PC-9 (cell line): Measurements from ENCODE around the gene SPSB2. TPM values are rescaled to one million over a fixed set of nuclear protein-coding genes. Genes with fewer than 3 reads are reported as not detected.
"Not testable (repeated sequence)": the region's sequence is repeated elsewhere in the genome, so short reads cannot be mapped to it uniquely, and the experiment has no call there.

Experiments used
- BruUV-seq: library from RNA; stranded (reverse); fragments of 400-500 nt; replicated peaks from 2 replicates; lab custom pipeline; 2021; lab: Mats Ljungman, UMichigan
- CTCF ChIA-PET: fragments of 300-600 bp; sonication (Branson Sonifier 250); formaldehyde crosslinking; loops from one replicate; lab custom pipeline; 2022; ENCODE audit warnings: antibody characterized with exemption; lab: Charles Lee
- POLR2A ChIA-PET: fragments of 300-600 bp; sonication (Branson Sonifier 250); formaldehyde crosslinking; loops from one replicate; lab custom pipeline; 2022; ENCODE audit warnings: antibody characterized with exemption; ENCODE audit not compliant: unreplicated experiment; lab: Charles Lee
- DNase-seq, 2 experiments: peaks; one replicate each; pipeline versions ENCODE4 v3.0.0 to v3.0.0-alpha.2; 2015 to 2022; ENCODE audit warnings: mixed read lengths in 1 of 2
- H2AFZ ChIP-seq: fragments of 200-600 bp; sonication (generic); 2 replicates; pipeline ENCODE4 v1.8.1; 2017; ENCODE audit warnings: antibody characterized with exemption
- H3F3A ChIP-seq: fragments of 200-600 bp; sonication (generic); 2 replicates; pipeline ENCODE4 v1.8.1; 2017; ENCODE audit warnings: antibody characterized with exemption, mild to moderate bottlenecking, low read depth; ENCODE audit not compliant: insufficient read depth
- H3K27ac ChIP-seq: fragments of 200-600 bp; sonication (generic); 2 replicates; pipeline ENCODE4 v1.6.1; 2016; ENCODE audit warnings: mixed run types
- H3K27me3 ChIP-seq: fragments of 200-600 bp; sonication (generic); 2 replicates; pipeline ENCODE4 v1.6.1; 2016; ENCODE audit warnings: low read depth, mixed run types; ENCODE audit not compliant: insufficient read depth
- H3K36me3 ChIP-seq: fragments of 200-600 bp; sonication (generic); 2 replicates; pipeline ENCODE4 v1.6.1; 2016; ENCODE audit warnings: low read depth, mixed run types
- H3K4me1 ChIP-seq: fragments of 200-600 bp; sonication (generic); replicated peaks from 2 replicates; pipeline ENCODE4 v1.6.1; 2016; ENCODE audit warnings: mixed run types; ENCODE audit not compliant: insufficient read depth
- H3K4me2 ChIP-seq: fragments of 200-600 bp; sonication (generic); 2 replicates; pipeline ENCODE4 v1.6.1; 2017; ENCODE audit warnings: mixed run types
- H3K4me3 ChIP-seq: fragments of 200-600 bp; sonication (generic); 2 replicates; pipeline ENCODE4 v1.6.1; 2016; ENCODE audit warnings: mixed run types
- H3K79me2 ChIP-seq: fragments of 200-600 bp; sonication (generic); 2 replicates; pipeline ENCODE4 v1.6.1; 2017; ENCODE audit warnings: low read depth, mixed run types
- H3K9me2 ChIP-seq: fragments of 200-600 bp; sonication (generic); 2 replicates; pipeline ENCODE4 v1.8.1; 2017; ENCODE audit warnings: mild to moderate bottlenecking; ENCODE audit not compliant: insufficient read depth
- H3K9me3 ChIP-seq: fragments of 200-600 bp; sonication (generic); 2 replicates; pipeline ENCODE4 v1.8.1; 2016; ENCODE audit warnings: low read depth; ENCODE audit not compliant: insufficient read depth
- H4K20me1 ChIP-seq: fragments of 200-600 bp; sonication (generic); 2 replicates; pipeline ENCODE4 v1.8.1; 2017; ENCODE audit not compliant: insufficient read depth
- EZH2 ChIP-seq: fragments of 200-600 bp; sonication (generic); IDR thresholded peaks from 2 replicates; pipeline ENCODE4 v1.8.0; 2017; ENCODE audit warnings: antibody characterized with exemption, low read depth
- intact Hi-C: fragments of 100-400 bp; cut with micrococcal nuclease; formaldehyde crosslinking; loops from one replicate; pipeline ENCODE4 v1.10.0; 2022; ENCODE audit not compliant: unreplicated experiment
- total RNA-seq: library from RNA; stranded (reverse); gene quantifications from 2 replicates; pipeline ENCODE4 v1.2.3, GENCODE V29; 2021
- TF ChIP-seq, protein P1 (sequence below): fragments of 200-600 bp; sonication (generic); conservative IDR thresholded peaks from 2 replicates; pipeline ENCODE4 v1.6.1; 2017; ENCODE audit warnings: mixed run types, antibody characterized with exemption, mild to moderate bottlenecking, moderate library complexity

Gene SPSB2
- total RNA-seq, 1 experiment from 2014 or later = 28.9 TPM

DNA sequence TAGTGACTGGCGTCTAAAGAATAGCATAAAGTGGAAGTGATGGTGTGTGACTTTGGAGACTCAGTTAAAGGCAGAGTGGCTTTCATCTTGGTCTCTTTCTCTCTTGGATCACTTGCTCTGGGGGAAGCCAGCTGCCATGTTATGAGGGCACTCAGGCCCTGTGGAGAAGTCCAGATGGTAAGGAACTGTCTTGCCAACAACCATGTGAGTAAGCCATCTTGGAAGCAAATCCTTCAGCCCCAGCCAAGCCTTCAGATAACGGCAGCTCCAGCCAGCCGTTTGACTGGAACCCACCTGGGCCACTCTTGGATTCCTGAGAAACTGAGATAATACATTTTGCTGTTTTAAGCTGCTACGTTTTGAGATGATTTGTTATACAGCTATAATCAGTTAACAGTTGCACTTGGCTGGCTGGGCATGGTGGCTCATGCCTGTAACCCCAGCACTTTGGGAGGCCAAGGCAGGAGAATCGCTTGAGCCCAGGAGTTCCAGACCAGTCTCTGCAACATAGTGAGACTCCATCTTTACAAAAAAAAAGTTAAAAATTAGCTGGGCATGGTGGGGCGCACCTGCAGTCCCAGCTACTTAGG, 23.8 kb upstream of the SPSB2 start:
- POLR2A ChIA-PET = interaction anchor here (0.6 kb wide), 1 partner anchor 127 kb away, joined by 3 read pairs; no protein-coding TSS in a partner anchor

DNA sequence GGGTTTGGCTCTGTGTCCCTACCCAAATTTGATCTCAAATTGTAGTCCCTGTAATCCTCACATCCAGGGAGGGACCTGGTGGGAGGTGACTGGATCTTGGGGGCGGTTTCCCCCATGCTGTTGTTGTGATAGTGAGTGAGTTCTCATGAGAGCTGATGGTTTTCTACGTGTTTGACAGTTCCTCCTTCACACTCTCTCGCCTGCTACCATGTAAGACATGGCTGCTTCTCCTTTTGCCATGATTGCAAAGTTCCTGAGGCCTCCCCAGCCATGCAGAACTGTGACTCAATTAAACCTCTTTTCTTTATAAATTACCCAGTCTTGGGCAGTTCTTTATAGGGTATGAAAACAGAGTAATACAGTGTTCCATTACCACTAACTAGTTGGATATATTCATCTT, 21.2 kb upstream of the SPSB2 start:
- ChIA-PET POLR2A (no interaction called here), CTCF (interaction anchor here (0.6 kb wide), 1 partner anchor 33 kb away, joined by 9 read pairs; no protein-coding TSS in a partner anchor)
- H3K4me1 ChIP-seq = peaks cover 21% of the 10 kb centered on the region

More for the DNA sequence above, 23.8 kb upstream of the SPSB2 start:
- no peak for TF ChIP-seq EZH2
- TF ChIP-seq, protein P1, sequence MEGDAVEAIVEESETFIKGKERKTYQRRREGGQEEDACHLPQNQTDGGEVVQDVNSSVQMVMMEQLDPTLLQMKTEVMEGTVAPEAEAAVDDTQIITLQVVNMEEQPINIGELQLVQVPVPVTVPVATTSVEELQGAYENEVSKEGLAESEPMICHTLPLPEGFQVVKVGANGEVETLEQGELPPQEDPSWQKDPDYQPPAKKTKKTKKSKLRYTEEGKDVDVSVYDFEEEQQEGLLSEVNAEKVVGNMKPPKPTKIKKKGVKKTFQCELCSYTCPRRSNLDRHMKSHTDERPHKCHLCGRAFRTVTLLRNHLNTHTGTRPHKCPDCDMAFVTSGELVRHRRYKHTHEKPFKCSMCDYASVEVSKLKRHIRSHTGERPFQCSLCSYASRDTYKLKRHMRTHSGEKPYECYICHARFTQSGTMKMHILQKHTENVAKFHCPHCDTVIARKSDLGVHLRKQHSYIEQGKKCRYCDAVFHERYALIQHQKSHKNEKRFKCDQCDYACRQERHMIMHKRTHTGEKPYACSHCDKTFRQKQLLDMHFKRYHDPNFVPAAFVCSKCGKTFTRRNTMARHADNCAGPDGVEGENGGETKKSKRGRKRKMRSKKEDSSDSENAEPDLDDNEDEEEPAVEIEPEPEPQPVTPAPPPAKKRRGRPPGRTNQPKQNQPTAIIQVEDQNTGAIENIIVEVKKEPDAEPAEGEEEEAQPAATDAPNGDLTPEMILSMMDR = no peak
- Histone ChIP-seq H3K4me3 (no peak overlapping the region), H3K4me1 (peaks cover 7% of the 10 kb centered on the region; the same call in 1 of the 2 replicates), H3K9me3 (no peaks in the 10 kb centered on the region), H3F3A (peaks cover 12% of the 10 kb centered on the region; the same call in 1 of the 2 replicates), H3K27me3 (no peaks in the 10 kb centered on the region), H3K9me2 (no peaks in the 10 kb centered on the region), H3K79me2 (no peaks in the 10 kb centered on the region), H3K4me2 (no peak overlapping the region), H3K36me3 (no peaks in the 10 kb centered on the region), H4K20me1 (no peaks in the 10 kb centered on the region), H2AFZ (no peak overlapping the region), H3K27ac (no peak overlapping the region)
- no TSS peak for BruUV-seq
- intact Hi-C loops = no loop called here
- CTCF ChIA-PET = interaction anchor here (0.5 kb wide), 1 partner anchor 14 kb away, joined by 3 read pairs; no protein-coding TSS in a partner anchor
- DNase-seq = no peak

DNA sequence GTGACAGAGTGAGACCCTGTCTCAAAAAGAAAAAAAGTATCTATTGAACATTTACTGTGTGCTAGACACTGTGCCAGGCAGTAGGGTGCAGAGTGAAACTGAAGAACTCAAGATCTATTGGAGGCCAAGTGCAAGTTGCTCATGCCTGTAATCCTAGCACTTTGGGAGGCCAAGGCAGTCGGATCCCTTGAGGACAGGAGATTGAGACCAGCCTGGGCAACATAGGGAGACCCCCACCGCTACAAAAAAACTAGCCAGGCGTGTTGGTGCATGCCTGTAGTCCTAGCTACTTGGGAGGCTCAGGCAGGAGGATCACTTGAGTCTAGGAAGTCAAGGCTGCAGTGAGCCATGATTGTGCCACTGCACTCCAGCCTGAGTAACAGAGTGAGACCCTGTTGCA, 19.6 kb upstream of the SPSB2 start:
- POLR2A ChIA-PET = interaction anchor here (0.6 kb wide), 1 partner anchor 136 kb away, joined by 22 read pairs; no protein-coding TSS in a partner anchor
- H3K36me3 ChIP-seq, intact Hi-C loops, BruUV-seq, H3K4me2 ChIP-seq, H3K27me3 ChIP-seq, H4K20me1 ChIP-seq, H3K9me3 ChIP-seq, H3K27ac ChIP-seq, H3K79me2 ChIP-seq, H3K4me3 ChIP-seq, H2AFZ ChIP-seq, H3K9me2 ChIP-seq, DNase-seq: not testable (repeated sequence)
- Histone ChIP-seq H3F3A (peaks cover 12% of the 10 kb centered on the region; the same call in 1 of the 2 replicates), H3K4me1 (peaks cover 21% of the 10 kb centered on the region)
- CTCF ChIA-PET = interaction anchor here (0.7 to 2.0 kb wide), 3 partner anchors 20 to 68 kb away, joined by 3 to 13 read pairs (median 12); partner anchors contain the start of gene SPSB2

More for the DNA sequence above, 21.2 kb upstream of the SPSB2 start:
- Histone ChIP-seq H3K36me3 (no peaks in the 10 kb centered on the region), H3K27ac (no peak overlapping the region), H3K9me2 (no peaks in the 10 kb centered on the region), H3K9me3 (no peaks in the 10 kb centered on the region), H3K27me3 (no peaks in the 10 kb centered on the region), H3K4me2 (no peak overlapping the region), H3K79me2 (no peaks in the 10 kb centered on the region), H4K20me1 (no peaks in the 10 kb centered on the region), H3F3A (peaks cover 7% of the 10 kb centered on the region; the same call in 1 of the 2 replicates), H3K4me3 (no peak overlapping the region), H2AFZ (no peak overlapping the region)
- no peak for TF ChIP-seq EZH2
- TF ChIP-seq, protein P1 = no peak
- intact Hi-C loops = no loop called here
- BruUV-seq = no TSS peak
- no peak for DNase-seq
